GM12873 (cell line): ENCODE data around the gene ARID5B.

Source experiments
- CTCF ChIP-seq: IDR thresholded peaks from 2 replicates; pipeline ENCODE4 v1.5.1; 2012; ENCODE audit warnings: low read depth, mild to moderate bottlenecking, moderate library complexity, low read length, control low read depth; ENCODE audit not compliant: insufficient read depth; ENCODE audit errors: missing control alignments

Gene ARID5B

GRCh38 chr10:61897671-61898434 is 3.6 kb upstream of the ARID5B start:
- peak; percentile 53 for TF ChIP-seq CTCF

- no peak for TF ChIP-seq CTCF
Measured at GRCh38 chr10:61898435-61898778, 3.1 kb upstream of the ARID5B start.

- TF ChIP-seq CTCF, result no peak
Measured at GRCh38 chr10:61899069-61899531, 2.4 kb upstream of the ARID5B start.

GRCh38 chr10:61899663-61899996 is 1.9 kb upstream of the ARID5B start:
- TF ChIP-seq CTCF, result no peak

GRCh38 chr10:61899997-61900828 is 1.3 kb upstream of the ARID5B start:
- TF ChIP-seq CTCF, result no peak

GRCh38 chr10:61901829-61902444 is 438 bp downstream of the ARID5B start:
- TF ChIP-seq CTCF, result no peak
